KMS-11 (cell line): Measurements from ENCODE around the gene PRLR.

Experiments
- H2AFZ ChIP-seq: fragments of 200-600 bp; sonication (generic); 2 replicates; pipeline ENCODE4 v1.6.1; 2016; ENCODE audit warnings: antibody characterized with exemption, mixed run types, low read depth
- H3K27ac ChIP-seq: fragments of 200-600 bp; sonication (generic); 2 replicates; pipeline ENCODE4 v1.6.1; 2016; ENCODE audit warnings: mild to moderate bottlenecking, mixed run types
- H3K27me3 ChIP-seq: fragments of 200-600 bp; sonication (generic); 2 replicates; pipeline ENCODE4 v1.6.1; 2017; ENCODE audit warnings: mild to moderate bottlenecking, low read depth, mixed run types, moderate library complexity; ENCODE audit not compliant: insufficient read depth
- H3K36me3 ChIP-seq: fragments of 200-600 bp; sonication (generic); 2 replicates; pipeline ENCODE4 v1.6.1; 2017; ENCODE audit warnings: mild to moderate bottlenecking, mixed run types; ENCODE audit not compliant: insufficient read depth
- H3K4me1 ChIP-seq: fragments of 200-600 bp; sonication (generic); 2 replicates; pipeline ENCODE4 v1.6.1; 2016; ENCODE audit warnings: mild to moderate bottlenecking, low read depth, mixed run types; ENCODE audit not compliant: poor library complexity, severe bottlenecking
- H3K4me2 ChIP-seq: fragments of 200-600 bp; sonication (generic); 2 replicates; pipeline ENCODE4 v1.7.0; 2016; ENCODE audit warnings: mild to moderate bottlenecking, mixed run types
- H3K4me3 ChIP-seq: fragments of 200-600 bp; sonication (generic); IDR thresholded peaks from 2 replicates; pipeline ENCODE4 v1.6.1; 2017; ENCODE audit warnings: low read depth, low read length, mixed read lengths; ENCODE audit not compliant: insufficient read depth
- H3K79me2 ChIP-seq: fragments of 200-600 bp; sonication (generic); 2 replicates; pipeline ENCODE4 v1.6.1; 2016; ENCODE audit warnings: low read depth, mixed run types; ENCODE audit not compliant: insufficient read depth
- H3K9ac ChIP-seq: fragments of 200-600 bp; sonication (generic); 2 replicates; pipeline ENCODE4 v1.6.1; 2016; ENCODE audit warnings: mild to moderate bottlenecking, mixed run types
- H4K20me1 ChIP-seq: fragments of 200-600 bp; sonication (generic); 2 replicates; pipeline ENCODE4 v1.6.1; 2016; ENCODE audit warnings: mild to moderate bottlenecking, mixed run types; ENCODE audit not compliant: insufficient read depth
- TF ChIP-seq, protein P1 (sequence below): fragments of 200-600 bp; sonication (generic); conservative IDR thresholded peaks from 2 replicates; pipeline ENCODE4 v1.6.1; 2017; ENCODE audit warnings: low read depth, mild to moderate bottlenecking, antibody characterized with exemption, low read length, moderate library complexity, mixed read lengths

PRLR gene

DNA sequence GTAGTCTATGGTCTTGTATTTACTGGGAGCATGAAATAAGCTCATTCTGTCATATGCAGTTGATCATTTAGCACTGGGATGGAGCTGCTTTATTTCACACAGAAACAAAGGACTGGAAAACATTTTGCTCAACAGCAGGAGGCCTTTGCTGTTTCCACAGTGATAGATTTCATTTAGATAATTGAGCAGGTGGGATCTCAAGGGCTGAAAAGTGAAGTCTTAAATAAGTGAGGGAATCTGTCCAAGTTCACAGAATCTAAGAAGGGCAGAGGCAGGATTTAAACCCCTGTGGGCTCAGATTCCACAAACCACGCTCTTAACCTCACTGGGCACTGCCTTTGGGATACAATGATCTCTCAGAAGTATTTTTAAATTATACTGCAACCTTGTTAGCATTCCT lies 47.8 kb downstream of the PRLR start:
- TF ChIP-seq, protein P1, sequence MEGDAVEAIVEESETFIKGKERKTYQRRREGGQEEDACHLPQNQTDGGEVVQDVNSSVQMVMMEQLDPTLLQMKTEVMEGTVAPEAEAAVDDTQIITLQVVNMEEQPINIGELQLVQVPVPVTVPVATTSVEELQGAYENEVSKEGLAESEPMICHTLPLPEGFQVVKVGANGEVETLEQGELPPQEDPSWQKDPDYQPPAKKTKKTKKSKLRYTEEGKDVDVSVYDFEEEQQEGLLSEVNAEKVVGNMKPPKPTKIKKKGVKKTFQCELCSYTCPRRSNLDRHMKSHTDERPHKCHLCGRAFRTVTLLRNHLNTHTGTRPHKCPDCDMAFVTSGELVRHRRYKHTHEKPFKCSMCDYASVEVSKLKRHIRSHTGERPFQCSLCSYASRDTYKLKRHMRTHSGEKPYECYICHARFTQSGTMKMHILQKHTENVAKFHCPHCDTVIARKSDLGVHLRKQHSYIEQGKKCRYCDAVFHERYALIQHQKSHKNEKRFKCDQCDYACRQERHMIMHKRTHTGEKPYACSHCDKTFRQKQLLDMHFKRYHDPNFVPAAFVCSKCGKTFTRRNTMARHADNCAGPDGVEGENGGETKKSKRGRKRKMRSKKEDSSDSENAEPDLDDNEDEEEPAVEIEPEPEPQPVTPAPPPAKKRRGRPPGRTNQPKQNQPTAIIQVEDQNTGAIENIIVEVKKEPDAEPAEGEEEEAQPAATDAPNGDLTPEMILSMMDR: no peak

DNA sequence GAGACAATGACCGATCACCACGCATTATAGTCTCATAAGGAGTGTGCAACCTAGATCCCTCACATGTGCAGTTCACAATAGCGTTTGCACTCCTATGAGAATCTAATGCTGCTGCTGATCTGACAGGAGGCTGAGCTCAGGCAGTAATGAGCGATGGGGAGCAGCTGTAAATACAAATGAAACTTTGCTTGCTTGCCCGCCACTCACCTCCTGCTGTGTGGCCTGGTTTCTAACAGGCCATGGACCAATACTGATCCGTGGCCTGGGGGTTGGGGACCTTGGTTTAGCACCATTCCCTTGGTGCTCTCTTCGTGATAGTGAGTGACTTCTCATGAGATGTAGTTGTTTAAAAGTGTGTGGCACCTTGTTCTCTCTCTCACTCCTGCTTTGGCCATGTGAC lies 50.2 kb downstream of the PRLR start:
- TF ChIP-seq, protein P1: no peak
- H3K4me2 ChIP-seq: no peak overlapping the region
- no peaks in the 10 kb centered on the region for H3K79me2 ChIP-seq
- H3K27me3 ChIP-seq: no peaks in the 10 kb centered on the region
- H3K9ac ChIP-seq: no peak overlapping the region
- H3K36me3 ChIP-seq: no peaks in the 10 kb centered on the region
- no peaks in the 10 kb centered on the region for H4K20me1 ChIP-seq
- H3K4me1 ChIP-seq: peaks cover 7% of the 10 kb centered on the region
- no peak overlapping the region for H3K27ac ChIP-seq
- H2AFZ ChIP-seq: no peak overlapping the region
- H3K4me3 ChIP-seq: no peak overlapping the region

More for the DNA sequence above, 47.8 kb downstream of the PRLR start:
- H3K79me2 ChIP-seq: no peaks in the 10 kb centered on the region
- H4K20me1 ChIP-seq: no peaks in the 10 kb centered on the region
- H3K36me3 ChIP-seq: no peaks in the 10 kb centered on the region
- H3K4me1 ChIP-seq: peaks cover 7% of the 10 kb centered on the region
- no peak overlapping the region for H3K27ac ChIP-seq
- no peak overlapping the region for H3K4me2 ChIP-seq
- H3K9ac ChIP-seq: no peak overlapping the region
- no peaks in the 10 kb centered on the region for H3K27me3 ChIP-seq
- no peak overlapping the region for H3K4me3 ChIP-seq
- H2AFZ ChIP-seq: no peak overlapping the region

DNA sequence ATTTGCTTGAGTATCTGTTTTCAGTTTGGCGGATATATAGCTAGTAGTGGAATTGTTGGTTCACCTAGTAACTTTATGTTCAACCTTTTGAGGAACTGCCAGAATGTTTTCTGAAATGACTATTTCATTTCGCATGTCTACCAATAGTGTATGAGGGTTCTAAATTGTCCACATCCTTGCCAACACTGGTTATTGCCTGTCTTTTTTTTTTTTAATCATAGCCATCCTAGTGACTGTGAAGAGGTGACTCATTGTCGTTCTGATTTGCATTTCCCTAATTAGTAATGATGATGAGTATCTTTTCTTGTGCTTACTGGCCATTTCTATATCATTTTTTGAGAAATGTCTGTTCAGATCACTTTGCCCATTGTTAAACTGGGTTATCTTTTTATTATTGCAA lies 52.5 kb downstream of the PRLR start:
- Histone ChIP-seq H2AFZ (no peak overlapping the region), H3K9ac (no peak overlapping the region), H3K79me2 (no peaks in the 10 kb centered on the region), H4K20me1 (no peaks in the 10 kb centered on the region), H3K4me3 (no peak overlapping the region), H3K4me1 (no peaks in the 10 kb centered on the region), H3K4me2 (no peak overlapping the region), H3K36me3 (no peaks in the 10 kb centered on the region), H3K27me3 (no peaks in the 10 kb centered on the region), H3K27ac (no peak overlapping the region)
- TF ChIP-seq, protein P1: no peak

DNA sequence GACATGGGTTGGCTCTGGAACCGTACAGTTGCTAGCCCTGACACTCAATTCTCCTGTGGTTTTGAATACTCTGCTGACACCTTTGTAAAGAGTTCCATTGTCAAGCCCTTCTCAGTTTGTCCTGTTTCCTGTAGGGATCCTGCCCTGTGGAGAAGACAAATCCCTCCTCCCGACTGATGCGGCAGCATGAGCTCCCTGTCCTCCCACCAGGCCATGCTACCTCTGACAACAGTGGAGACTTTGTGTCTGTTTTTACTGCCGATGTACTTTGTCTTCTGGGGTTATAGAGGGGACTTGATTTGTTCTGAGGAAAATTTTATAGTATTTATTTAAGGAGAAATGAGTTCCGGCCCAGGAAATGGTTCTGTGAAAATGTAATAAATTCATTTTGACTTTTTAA lies 57.8 kb downstream of the PRLR start:
- Histone ChIP-seq H3K4me1 (no peaks in the 10 kb centered on the region), H3K9ac (no peak overlapping the region), H3K4me3 (no peak overlapping the region), H4K20me1 (no peaks in the 10 kb centered on the region), H2AFZ (no peak overlapping the region), H3K79me2 (no peaks in the 10 kb centered on the region), H3K27me3 (no peaks in the 10 kb centered on the region), H3K4me2 (no peak overlapping the region), H3K36me3 (no peaks in the 10 kb centered on the region), H3K27ac (no peak overlapping the region)
- TF ChIP-seq, protein P1: no peak
